ENCODE results near the gene UBE2C.
A peak's percentile ranks its signal among the peaks of the same experiment; 100 is the strongest.

Gene UBE2C

DNA sequence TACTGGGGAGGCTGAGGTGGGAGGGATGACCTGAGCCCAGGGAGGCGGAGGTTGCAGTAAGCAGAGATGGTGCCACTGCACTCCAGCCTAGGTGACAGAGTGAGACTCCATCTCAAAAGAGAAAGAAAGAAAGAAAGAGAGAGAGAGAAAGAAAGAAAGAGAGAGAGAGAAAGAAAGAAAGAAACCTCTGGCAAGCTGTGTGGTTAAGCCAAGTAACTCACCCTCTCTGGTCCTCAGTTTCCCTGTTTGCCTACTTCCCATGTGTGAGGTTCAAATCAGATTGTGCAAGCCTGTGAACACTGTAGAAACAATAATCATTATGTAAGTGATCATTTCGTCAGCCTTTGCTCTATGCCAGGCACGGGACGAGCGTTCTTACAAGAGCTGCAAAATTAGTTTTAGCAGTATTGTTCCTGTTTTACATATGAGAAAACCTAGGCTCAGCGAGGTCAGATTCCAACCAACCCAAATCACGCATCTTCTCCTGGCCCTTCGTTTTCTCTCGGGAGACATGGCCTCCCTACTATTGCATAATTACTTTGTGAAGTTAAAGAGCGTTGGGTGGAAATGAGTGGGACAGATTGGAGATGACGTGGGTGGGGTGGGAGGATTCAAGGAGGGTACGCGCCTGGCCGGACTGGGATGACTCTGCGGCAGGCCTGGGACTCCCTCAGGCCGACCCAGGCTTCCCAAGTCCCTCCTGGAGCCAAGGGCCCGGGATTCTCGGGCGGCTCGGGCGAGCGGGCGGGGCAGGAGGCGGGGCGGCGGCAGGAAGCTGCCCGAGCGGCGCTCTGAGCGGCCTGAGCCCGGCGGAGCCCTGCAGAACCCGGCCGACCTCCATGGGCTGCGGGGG lies 20.8 kb downstream of the UBE2C start, which contains the start of gene SNX21:
SNX21 (plus strand) TSS at position 770 of the 853 bp plus-strand sequence. CDS start 121 bp downstream, outside the sequence.
- peak within 1 kb of the TSS; percentile 74 for H3K4me3 ChIP-seq (ENCODE audit: low read depth, low read length)
- DNase-seq (ENCODE audit: low read depth) = peak; percentile 37

DNA sequence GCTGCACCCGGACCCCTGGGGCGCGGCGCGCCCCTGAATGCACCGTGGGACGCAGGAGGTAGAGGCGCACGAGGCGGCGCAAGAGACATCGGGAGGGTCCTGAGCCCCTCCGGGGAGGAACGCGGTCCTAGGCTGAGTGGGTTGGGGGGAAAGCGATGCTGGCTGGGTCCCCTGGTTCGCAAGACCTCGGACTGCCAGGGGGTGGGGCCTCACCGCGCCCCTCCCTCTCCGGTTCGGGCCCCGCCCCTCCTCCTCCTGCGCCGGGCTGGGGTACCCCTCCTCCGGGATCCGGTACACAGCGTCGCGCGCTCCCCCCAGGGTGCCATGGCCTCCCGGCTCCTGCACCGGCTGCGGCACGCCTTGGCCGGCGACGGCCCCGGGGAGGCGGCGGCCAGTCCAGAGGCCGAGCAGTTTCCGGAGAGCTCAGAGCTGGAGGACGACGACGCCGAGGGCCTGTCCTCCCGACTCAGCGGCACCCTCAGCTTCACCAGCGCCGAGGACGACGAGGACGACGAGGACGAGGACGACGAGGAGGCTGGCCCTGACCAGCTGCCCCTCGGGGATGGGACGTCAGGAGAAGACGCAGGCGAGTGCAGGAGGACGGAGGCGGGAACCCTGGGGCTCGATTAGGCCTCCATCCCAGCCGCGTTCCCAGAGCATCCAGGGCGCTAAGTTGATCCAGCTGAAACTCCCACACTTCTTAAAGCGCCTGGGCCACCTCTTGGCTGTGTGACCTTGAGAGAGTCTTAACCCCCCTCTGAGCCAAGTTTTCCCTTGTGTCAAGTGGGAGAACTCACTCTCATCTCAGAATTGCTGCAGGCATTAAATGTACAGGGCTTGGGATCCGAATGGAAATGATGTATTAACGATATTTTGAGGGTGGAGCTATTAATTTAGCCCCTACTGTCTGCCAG lies 21.7 kb downstream of the UBE2C start:
- DNase-seq (ENCODE audit: low read depth) = peak; percentile 43
- peak overlapping the region; percentile 74 for H3K4me3 ChIP-seq (ENCODE audit: low read depth, low read length)
- TF ChIP-seq, protein P1, sequence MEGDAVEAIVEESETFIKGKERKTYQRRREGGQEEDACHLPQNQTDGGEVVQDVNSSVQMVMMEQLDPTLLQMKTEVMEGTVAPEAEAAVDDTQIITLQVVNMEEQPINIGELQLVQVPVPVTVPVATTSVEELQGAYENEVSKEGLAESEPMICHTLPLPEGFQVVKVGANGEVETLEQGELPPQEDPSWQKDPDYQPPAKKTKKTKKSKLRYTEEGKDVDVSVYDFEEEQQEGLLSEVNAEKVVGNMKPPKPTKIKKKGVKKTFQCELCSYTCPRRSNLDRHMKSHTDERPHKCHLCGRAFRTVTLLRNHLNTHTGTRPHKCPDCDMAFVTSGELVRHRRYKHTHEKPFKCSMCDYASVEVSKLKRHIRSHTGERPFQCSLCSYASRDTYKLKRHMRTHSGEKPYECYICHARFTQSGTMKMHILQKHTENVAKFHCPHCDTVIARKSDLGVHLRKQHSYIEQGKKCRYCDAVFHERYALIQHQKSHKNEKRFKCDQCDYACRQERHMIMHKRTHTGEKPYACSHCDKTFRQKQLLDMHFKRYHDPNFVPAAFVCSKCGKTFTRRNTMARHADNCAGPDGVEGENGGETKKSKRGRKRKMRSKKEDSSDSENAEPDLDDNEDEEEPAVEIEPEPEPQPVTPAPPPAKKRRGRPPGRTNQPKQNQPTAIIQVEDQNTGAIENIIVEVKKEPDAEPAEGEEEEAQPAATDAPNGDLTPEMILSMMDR (IDR thresholded peaks at IDR 0.05; ENCODE audit: insufficient read depth, low read depth, low read length, missing control alignments) = no peak

More for the DNA sequence above, 20.8 kb downstream of the UBE2C start, which contains the start of gene SNX21:
- TF ChIP-seq, protein P1 (IDR thresholded peaks at IDR 0.05; ENCODE audit: insufficient read depth, low read depth, low read length, missing control alignments) = no peak

DNA sequence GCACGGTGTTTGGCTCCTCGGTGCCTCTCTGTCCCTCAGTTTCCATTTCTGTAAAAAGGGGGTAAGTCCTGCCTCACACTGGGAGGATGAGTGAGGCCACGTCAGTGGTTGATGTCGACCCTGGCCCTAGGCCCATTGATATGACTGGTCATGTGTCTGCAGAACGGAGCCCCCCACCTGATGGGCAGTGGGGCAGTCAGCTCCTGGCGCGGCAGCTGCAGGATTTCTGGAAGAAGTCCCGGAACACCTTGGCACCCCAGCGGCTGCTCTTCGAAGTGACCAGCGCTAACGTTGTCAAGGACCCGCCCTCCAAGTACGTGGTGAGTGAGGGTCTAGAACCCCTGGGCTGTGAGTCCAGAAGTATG lies 22.3 kb downstream of the UBE2C start:
- TF ChIP-seq, protein P1 (IDR thresholded peaks at IDR 0.05; ENCODE audit: insufficient read depth, low read depth, low read length, missing control alignments) = no peak
- no peak overlapping the region for H3K4me3 ChIP-seq (ENCODE audit: low read depth, low read length)
- DNase-seq (ENCODE audit: low read depth) = no peak

DNA sequence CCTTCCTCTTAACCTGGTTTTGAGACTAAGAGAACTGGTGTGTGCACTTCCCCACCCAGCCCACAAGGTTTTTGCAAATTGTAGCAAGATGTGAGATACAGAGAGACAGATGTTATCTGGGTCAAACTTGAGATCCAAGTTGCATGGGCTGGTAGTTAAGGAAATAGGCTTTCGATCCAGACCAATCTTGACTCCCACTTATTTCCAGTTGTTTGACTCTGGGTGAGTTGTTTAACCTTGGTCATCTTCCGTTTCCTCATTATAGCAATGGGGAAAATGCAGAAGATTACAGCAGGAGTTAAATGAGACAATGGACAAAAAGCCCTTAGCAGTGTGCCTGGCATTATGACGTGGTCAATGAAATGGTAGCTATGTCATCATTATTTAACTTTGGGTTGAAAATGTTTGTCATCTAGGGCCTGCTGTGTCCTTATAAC lies 22.9 kb downstream of the UBE2C start:
- DNase-seq (ENCODE audit: low read depth) = no peak
- TF ChIP-seq, protein P1 (IDR thresholded peaks at IDR 0.05; ENCODE audit: insufficient read depth, low read depth, low read length, missing control alignments) = no peak
- H3K4me3 ChIP-seq (ENCODE audit: low read depth, low read length) = no peak overlapping the region

DNA sequence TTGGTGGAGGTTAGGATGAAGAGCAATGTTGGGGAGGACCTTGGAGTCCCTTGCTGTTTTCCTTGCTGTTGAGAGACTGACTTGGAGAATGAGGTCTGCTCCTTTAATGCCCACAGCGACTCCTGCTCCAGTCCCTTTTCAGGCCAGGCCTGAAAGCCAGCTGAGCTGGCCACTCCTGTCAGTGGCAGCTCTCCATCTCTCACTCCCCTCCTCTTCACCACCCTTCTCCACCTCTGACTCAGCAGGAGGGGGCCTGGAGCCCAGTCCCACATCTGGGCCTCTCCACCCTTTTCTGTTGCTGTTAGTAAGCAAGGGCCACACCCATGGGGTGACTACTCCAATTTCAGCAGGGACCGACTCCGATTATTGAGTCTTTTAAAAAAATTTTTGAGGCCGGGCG lies 23.4 kb downstream of the UBE2C start:
- TF ChIP-seq, protein P1 (IDR thresholded peaks at IDR 0.05; ENCODE audit: insufficient read depth, low read depth, low read length, missing control alignments) = no peak
- DNase-seq (ENCODE audit: low read depth) = no peak
- H3K4me3 ChIP-seq (ENCODE audit: low read depth, low read length) = no peak overlapping the region

DNA sequence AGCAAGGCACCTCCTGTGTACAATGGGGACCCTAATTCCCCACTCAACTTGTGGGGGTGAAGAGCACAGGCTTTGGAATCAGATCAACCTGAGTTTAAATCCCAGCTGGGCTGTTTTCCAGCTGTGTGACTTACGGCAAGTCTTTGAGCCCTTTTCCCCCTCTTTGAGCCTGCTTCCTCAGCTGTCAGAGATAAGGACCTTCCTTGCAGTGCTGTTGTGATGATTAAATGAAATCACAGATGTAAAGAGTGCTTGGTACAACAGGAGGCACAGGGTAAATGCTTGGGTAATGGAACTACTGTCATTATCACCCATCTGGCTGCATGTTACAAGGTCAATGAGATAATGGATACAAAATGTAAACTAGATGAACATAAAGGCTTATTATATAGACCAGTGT lies 24.4 kb downstream of the UBE2C start:
- no peak for DNase-seq (ENCODE audit: low read depth)
- TF ChIP-seq, protein P1 (IDR thresholded peaks at IDR 0.05; ENCODE audit: insufficient read depth, low read depth, low read length, missing control alignments) = no peak
- no peak overlapping the region for H3K4me3 ChIP-seq (ENCODE audit: low read depth, low read length)

Measured in GM12865 (cell line).